A549 (cell line): Measurements from ENCODE around the gene USP15.

Experiments used
- CBX8 ChIP-seq: fragments of 200-600 bp; sonication (generic); IDR thresholded peaks from 2 replicates; pipeline ENCODE4 v1.6.1; 2016
- FOSL2 ChIP-seq, 2 experiments: fragments of 450-650 bp in 1 of 2; fragments of >200 bp in 1 of 2; sonication (Bioruptor Twin) in 1 of 2; formaldehyde crosslinking; IDR thresholded peaks; 2 replicates each; pipeline versions ENCODE4 v1.5.0 to v1.6.1; 2016 to 2020; ENCODE audit warnings: mild to moderate bottlenecking in 1 of 2, moderate library complexity in 1 of 2
- HOXA7 ChIP-seq: fragments of 250-450 bp; sonication (Bioruptor Pico); IDR thresholded peaks from 2 replicates; pipeline ENCODE4 v1.5.0; 2020; ENCODE audit warnings: mild to moderate bottlenecking, moderate library complexity
- MYC ChIP-seq: IDR thresholded peaks from 2 replicates; pipeline ENCODE4 v1.6.1; 2012; ENCODE audit warnings: mild to moderate bottlenecking, inconsistent platforms, low read length, improper control_type of control experiment, borderline replicate concordance
- PHF8 ChIP-seq: fragments of 200-600 bp; sonication (generic); IDR thresholded peaks from 2 replicates; pipeline ENCODE4 v1.6.1; 2016; ENCODE audit warnings: low read depth, mild to moderate bottlenecking, antibody characterized with exemption, moderate library complexity, borderline replicate concordance
- POLR2A ChIP-seq: IDR thresholded peaks from 2 replicates; pipeline ENCODE4 v1.6.1; 2012; ENCODE audit warnings: mild to moderate bottlenecking, low read length
- RAD21 ChIP-seq, 2 experiments: fragments of >200 bp in 1 of 2; sonication (Bioruptor Twin) in 1 of 2; formaldehyde crosslinking in 1 of 2; IDR thresholded peaks in 1 of 2; conservative IDR thresholded peaks in 1 of 2; 2 replicates in 1 of 2; 3 replicates in 1 of 2; pipeline ENCODE4 v1.6.1; 2012 to 2018; ENCODE audit warnings: inconsistent platforms in 1 of 2
- RCOR1 ChIP-seq: fragments of 150-350 bp; IDR thresholded peaks from 2 replicates; pipeline ENCODE4 v1.6.1; 2014; ENCODE audit warnings: antibody characterized with exemption, low read length, low read depth
- TF ChIP-seq, protein P1 (sequence below): fragments of 150-350 bp; IDR thresholded peaks from 2 replicates; pipeline ENCODE4 v1.6.1; 2014; ENCODE audit warnings: low read depth, mild to moderate bottlenecking, low read length
- TF ChIP-seq, protein P2 (sequence below): fragments of >200 bp; sonication (Bioruptor Twin); formaldehyde crosslinking; IDR thresholded peaks from 3 replicates; pipeline ENCODE4 v1.5.1; 2016
- TF ChIP-seq, protein P3 (sequence below): fragments of 200-600 bp; sonication (generic); IDR thresholded peaks from 2 replicates; pipeline ENCODE4 v1.6.1; 2016; ENCODE audit warnings: antibody characterized with exemption, mild to moderate bottlenecking, moderate library complexity

DNA sequence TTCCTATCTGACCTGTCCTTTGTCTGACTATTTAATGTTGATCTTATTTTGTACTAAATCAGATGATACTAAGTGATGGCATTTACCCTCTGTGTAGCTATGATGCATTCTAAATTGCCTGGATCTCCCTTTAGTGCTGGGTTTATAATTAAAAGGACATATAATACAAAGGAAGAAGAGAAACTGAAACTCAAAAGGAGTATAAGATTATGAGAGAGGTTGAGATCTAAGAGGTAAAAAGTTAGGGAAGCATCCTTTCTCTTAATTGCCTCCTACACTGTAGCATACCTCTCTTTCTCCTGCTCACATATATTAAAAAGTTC lies 119.5 kb downstream of the USP15 start:
- TF ChIP-seq, protein P1, sequence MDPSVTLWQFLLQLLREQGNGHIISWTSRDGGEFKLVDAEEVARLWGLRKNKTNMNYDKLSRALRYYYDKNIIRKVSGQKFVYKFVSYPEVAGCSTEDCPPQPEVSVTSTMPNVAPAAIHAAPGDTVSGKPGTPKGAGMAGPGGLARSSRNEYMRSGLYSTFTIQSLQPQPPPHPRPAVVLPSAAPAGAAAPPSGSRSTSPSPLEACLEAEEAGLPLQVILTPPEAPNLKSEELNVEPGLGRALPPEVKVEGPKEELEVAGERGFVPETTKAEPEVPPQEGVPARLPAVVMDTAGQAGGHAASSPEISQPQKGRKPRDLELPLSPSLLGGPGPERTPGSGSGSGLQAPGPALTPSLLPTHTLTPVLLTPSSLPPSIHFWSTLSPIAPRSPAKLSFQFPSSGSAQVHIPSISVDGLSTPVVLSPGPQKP, result no peak
- TF ChIP-seq POLR2A, result no peak
- TF ChIP-seq PHF8, result no peak
- TF ChIP-seq, protein P2, sequence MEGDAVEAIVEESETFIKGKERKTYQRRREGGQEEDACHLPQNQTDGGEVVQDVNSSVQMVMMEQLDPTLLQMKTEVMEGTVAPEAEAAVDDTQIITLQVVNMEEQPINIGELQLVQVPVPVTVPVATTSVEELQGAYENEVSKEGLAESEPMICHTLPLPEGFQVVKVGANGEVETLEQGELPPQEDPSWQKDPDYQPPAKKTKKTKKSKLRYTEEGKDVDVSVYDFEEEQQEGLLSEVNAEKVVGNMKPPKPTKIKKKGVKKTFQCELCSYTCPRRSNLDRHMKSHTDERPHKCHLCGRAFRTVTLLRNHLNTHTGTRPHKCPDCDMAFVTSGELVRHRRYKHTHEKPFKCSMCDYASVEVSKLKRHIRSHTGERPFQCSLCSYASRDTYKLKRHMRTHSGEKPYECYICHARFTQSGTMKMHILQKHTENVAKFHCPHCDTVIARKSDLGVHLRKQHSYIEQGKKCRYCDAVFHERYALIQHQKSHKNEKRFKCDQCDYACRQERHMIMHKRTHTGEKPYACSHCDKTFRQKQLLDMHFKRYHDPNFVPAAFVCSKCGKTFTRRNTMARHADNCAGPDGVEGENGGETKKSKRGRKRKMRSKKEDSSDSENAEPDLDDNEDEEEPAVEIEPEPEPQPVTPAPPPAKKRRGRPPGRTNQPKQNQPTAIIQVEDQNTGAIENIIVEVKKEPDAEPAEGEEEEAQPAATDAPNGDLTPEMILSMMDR, result no peak
- TF ChIP-seq FOSL2 (IDR thresholded peaks at IDR 0.05), result no peak
- TF ChIP-seq FOSL2 (CRISPR knock-in tag; IDR thresholded peaks at IDR 0.05), result no peak
- no peak for TF ChIP-seq HOXA7 (CRISPR knock-in tag)
- no peak for TF ChIP-seq MYC
- TF ChIP-seq, protein P3, sequence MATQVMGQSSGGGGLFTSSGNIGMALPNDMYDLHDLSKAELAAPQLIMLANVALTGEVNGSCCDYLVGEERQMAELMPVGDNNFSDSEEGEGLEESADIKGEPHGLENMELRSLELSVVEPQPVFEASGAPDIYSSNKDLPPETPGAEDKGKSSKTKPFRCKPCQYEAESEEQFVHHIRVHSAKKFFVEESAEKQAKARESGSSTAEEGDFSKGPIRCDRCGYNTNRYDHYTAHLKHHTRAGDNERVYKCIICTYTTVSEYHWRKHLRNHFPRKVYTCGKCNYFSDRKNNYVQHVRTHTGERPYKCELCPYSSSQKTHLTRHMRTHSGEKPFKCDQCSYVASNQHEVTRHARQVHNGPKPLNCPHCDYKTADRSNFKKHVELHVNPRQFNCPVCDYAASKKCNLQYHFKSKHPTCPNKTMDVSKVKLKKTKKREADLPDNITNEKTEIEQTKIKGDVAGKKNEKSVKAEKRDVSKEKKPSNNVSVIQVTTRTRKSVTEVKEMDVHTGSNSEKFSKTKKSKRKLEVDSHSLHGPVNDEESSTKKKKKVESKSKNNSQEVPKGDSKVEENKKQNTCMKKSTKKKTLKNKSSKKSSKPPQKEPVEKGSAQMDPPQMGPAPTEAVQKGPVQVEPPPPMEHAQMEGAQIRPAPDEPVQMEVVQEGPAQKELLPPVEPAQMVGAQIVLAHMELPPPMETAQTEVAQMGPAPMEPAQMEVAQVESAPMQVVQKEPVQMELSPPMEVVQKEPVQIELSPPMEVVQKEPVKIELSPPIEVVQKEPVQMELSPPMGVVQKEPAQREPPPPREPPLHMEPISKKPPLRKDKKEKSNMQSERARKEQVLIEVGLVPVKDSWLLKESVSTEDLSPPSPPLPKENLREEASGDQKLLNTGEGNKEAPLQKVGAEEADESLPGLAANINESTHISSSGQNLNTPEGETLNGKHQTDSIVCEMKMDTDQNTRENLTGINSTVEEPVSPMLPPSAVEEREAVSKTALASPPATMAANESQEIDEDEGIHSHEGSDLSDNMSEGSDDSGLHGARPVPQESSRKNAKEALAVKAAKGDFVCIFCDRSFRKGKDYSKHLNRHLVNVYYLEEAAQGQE, result no peak
- no peak for TF ChIP-seq RCOR1
- TF ChIP-seq RAD21 (conservative IDR thresholded peaks at IDR 0.05 in 1 of 2, IDR thresholded peaks at IDR 0.05 in 1 of 2), result no peak
- no peak for TF ChIP-seq CBX8
